Muscle of leg (tissue), 11 donors: ENCODE measurements around the gene OGFOD2. TPM values are rescaled to one million over a fixed set of nuclear protein-coding genes. Genes with fewer than 3 reads are reported as not detected.

Source experiments
- DNase-seq: peaks from one replicate; pipeline ENCODE4 v3.0.0; 2013
- H3K27ac ChIP-seq: one replicate; pipeline ENCODE4 v1.5.1; 2013; ENCODE audit warnings: mild to moderate bottlenecking, low read length, control low read depth
- H3K27me3 ChIP-seq: one replicate; pipeline ENCODE4 v1.6.1; 2013; ENCODE audit warnings: low read length; ENCODE audit not compliant: control insufficient read depth, insufficient read depth
- H3K36me3 ChIP-seq: one replicate; pipeline ENCODE4 v1.6.1; 2013; ENCODE audit warnings: low read length; ENCODE audit not compliant: control insufficient read depth, insufficient read depth
- H3K4me1 ChIP-seq: one replicate; pipeline ENCODE4 v1.6.1; 2013; ENCODE audit warnings: low read length; ENCODE audit not compliant: control insufficient read depth, insufficient read depth
- H3K4me3 ChIP-seq: one replicate; pipeline ENCODE4 v1.5.1; 2013; ENCODE audit warnings: low read length, control low read depth
- H3K9me3 ChIP-seq: replicated peaks from 2 replicates; pipeline ENCODE4 v1.6.1; 2013; ENCODE audit warnings: low read depth, low read length; ENCODE audit not compliant: control insufficient read depth
- WGBS: methylation state at CpG from one replicate; pipeline ENCODE4 v1.1.5; 2013; ENCODE audit warnings: missing lambda C conversion rate; ENCODE audit not compliant: insufficient coverage; 5-methylcytosine and 5-hydroxymethylcytosine counted together
- polyA plus RNA-seq, 8 donors: library from polyadenylated mRNA; unstranded; fragments of 120-200 nt; gene quantifications; one replicate each; pipeline versions ENCODE4 v1.2.1 to v1.2.3, GENCODE V29; 2013; ENCODE audit warnings: inconsistent platforms in 1 of 8, low replicate concordance in 1 of 8; ENCODE audit not compliant: insufficient read length in 8 of 8, insufficient read depth in 1 of 8
- total RNA-seq: library from RNA; stranded (reverse); fragments of 120-200 nt; gene quantifications from one replicate; pipeline ENCODE4 v1.2.4, GENCODE V29; 2013

Gene OGFOD2
- total and polyA plus RNA-seq, 9 donors: 5.1 to 13.8 (median 11.4) TPM

DNA sequence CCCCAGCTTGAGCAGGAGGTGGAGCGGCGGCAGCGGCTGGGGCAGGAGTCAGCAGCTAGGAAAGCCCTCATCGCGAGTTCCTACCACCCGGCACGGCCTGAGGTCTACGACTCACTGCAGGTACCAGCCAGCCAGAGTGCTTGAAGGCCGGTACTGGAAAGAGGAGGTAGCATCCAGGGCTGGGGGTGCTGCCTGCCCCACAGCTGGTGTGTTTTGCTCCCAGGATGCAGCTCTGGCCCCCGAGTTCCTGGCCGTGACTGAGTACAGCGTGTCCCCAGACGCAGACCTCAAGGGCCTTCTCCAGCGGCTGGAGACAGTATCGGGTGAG lies 1.6 kb downstream of the OGFOD2 start:
- H3K27ac ChIP-seq: no peak overlapping the region
- no peak for DNase-seq
- H3K4me3 ChIP-seq: no peak overlapping the region
- peaks cover 37% of the 10 kb centered on the region for H3K4me1 ChIP-seq
- H3K27me3 ChIP-seq: no peaks in the 10 kb centered on the region
- H3K9me3 ChIP-seq: no peaks in the 10 kb centered on the region
- WGBS: 82% methylated on average over 14 of the region's 15 CpGs
- H3K36me3 ChIP-seq: peaks cover 25% of the 10 kb centered on the region

DNA sequence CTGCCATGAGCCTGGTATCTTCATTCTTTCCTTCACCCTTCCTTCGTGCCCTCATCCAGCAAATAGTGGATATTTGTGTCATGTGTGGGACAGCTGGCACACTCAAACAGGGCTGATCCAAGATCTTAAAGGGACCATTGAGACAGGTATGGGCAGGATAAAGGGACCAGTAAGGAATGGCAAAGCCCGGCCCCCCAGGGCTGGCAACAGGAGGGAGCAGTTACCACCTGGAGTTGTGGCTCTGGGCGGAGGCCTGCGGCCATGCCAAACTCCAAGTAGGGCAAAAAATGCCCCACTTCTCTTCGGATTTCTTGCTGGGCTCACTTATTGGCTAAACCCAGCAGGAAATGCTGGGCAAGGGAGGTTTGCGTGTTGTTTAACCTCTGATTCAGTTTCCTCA lies 2.1 kb downstream of the OGFOD2 start:
- WGBS: 97% methylated on average over 4 of the region's 6 CpGs
- H3K27ac ChIP-seq: no peak overlapping the region
- DNase-seq: no peak
- H3K27me3 ChIP-seq: no peaks in the 10 kb centered on the region
- no peak overlapping the region for H3K4me3 ChIP-seq
- H3K4me1 ChIP-seq: peaks cover 42% of the 10 kb centered on the region
- H3K36me3 ChIP-seq: peaks cover 30% of the 10 kb centered on the region
- no peaks in the 10 kb centered on the region for H3K9me3 ChIP-seq

DNA sequence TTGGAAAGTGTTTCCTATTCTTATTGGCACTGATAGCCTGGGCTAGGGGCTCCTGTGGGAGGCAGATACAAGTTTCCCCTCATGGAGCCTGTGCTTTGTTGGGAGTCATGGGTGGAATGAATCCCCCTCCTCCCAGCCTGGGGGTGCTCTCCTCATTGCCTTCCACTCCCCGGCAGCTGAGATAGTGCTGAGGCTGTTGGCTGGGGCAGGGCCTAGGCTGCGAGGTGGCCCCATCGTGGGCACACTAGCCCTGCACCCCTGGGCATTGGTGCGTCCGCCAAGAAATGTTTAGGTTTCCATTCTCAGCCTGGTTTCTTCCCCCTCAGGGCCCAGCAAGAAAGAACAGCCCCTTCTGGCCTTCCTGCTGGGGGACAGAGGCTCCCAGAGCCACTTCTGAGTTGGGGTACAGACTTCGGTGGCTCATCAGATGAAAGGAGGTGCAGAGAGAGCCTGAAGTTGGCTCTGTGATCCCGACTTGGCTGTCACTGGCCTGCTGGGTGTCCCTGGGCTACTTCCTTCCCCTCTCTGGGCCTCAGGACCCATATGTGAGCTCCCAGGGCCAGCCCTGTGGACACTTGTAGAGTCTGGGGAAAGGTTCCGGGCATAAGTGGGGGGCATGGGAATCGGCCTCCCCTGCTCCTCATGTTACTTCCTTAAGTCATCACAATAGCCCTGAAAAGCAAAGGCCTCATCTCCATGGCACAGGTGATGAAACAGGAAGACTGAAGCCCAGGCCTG lies 2.8 kb downstream of the OGFOD2 start:
- Histone ChIP-seq H3K36me3 (peaks cover 37% of the 10 kb centered on the region), H3K27ac (no peak overlapping the region), H3K9me3 (no peaks in the 10 kb centered on the region), H3K4me3 (no peak overlapping the region), H3K4me1 (peaks cover 49% of the 10 kb centered on the region), H3K27me3 (no peaks in the 10 kb centered on the region)
- WGBS: 66% methylated on average over 2 of the region's 9 CpGs
- DNase-seq: no peak

DNA sequence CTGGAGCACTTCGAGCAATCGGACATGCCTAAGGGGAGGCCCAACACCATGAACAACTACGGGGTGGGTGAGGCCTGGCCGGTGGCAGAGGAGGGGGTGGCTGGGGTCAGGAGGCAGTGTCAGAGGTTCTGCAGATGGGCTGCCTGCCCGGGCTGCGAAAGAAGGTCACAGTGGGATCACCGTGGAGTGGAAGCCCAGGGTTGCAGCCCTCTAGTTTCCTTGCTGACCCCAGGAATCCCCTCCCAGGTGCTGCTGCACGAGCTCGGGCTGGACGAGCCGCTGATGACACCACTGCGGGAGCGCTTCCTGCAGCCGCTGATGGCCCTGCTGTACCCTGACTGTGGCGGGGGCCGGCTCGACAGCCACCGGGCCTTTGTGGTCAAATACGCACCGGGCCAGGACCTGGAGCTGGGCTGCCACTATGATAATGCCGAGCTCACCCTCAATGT lies 3.5 kb downstream of the OGFOD2 start:
- Histone ChIP-seq H3K4me3 (no peak overlapping the region), H3K27ac (no peak overlapping the region), H3K4me1 (peaks cover 56% of the 10 kb centered on the region), H3K27me3 (no peaks in the 10 kb centered on the region), H3K9me3 (no peaks in the 10 kb centered on the region), H3K36me3 (peaks cover 42% of the 10 kb centered on the region)
- 84% methylated on average over 20 of the region's 21 CpGs for WGBS
- DNase-seq: no peak

DNA sequence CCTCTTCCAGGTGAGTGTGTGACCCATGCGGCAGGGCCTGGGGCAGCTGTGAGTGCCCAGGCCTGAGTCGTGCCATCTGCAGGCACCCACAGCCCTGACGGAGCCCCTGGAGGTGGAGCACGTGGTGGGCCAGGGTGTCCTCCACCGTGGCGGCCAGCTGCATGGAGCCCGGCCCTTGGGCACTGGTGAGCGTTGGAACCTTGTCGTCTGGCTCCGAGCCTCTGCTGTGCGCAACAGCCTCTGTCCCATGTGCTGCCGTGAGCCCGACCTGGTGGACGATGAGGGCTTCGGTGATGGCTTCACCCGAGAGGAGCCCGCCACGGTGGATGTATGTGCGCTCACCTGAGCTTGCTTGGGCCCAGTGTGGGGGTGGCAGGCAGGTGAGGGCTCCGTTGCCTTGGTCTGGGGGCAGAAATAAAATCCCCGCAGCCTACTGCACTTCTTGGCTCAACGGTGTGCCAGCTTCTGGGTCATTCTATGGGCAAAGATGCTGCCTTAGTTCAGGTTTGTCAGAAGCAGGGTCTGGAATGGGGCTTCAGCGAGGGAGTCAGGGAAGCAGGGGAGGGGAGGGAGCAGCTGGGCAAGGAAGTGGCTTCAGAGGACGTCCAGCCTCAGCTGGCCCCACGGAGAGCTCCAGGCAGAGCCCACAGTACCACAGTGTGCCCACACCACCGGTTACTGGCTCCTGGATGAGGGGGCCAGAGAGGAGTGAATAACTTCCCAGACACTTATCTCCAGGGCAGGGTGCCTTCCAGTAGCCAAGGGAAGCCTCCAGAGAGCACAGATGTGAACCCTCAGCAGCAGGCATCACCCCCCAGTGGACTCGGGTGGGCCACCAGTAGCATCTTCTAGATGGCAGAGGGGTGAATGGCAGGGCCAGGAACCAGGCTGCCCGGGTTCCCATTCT lies 4.2 kb downstream of the OGFOD2 start:
- H3K9me3 ChIP-seq: no peaks in the 10 kb centered on the region
- 74% methylated on average over 27 of the region's 28 CpGs for WGBS
- H3K27me3 ChIP-seq: no peaks in the 10 kb centered on the region
- peak overlapping the region; percentile 69 for H3K27ac ChIP-seq
- peaks cover 42% of the 10 kb centered on the region for H3K36me3 ChIP-seq
- H3K4me3 ChIP-seq: peak overlapping the region; percentile 84
- no peak for DNase-seq
- H3K4me1 ChIP-seq: peaks cover 59% of the 10 kb centered on the region

DNA sequence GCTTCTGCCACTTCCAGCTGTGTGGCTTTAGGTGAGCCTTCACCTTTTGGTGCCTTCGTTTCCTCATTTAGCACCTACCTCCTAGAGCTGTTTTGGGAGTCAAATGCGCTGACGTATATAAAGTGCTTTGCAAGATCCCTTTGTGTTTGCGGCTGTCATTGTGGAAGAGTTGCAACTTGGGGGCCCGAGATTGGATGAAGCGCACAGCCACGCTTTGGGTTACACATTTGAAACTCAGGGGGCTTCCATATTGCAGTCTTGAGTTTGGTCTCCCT lies 4.8 kb downstream of the OGFOD2 start:
- H3K4me3 ChIP-seq: peak overlapping the region; percentile 84
- DNase-seq: no peak
- no peaks in the 10 kb centered on the region for H3K27me3 ChIP-seq
- no peaks in the 10 kb centered on the region for H3K9me3 ChIP-seq
- 7% methylated on average over 6 of the region's 7 CpGs for whole genome bisulfite sequencing
- H3K27ac ChIP-seq: peak overlapping the region; percentile 69
- H3K36me3 ChIP-seq: peaks cover 44% of the 10 kb centered on the region
- H3K4me1 ChIP-seq: peaks cover 64% of the 10 kb centered on the region

DNA sequence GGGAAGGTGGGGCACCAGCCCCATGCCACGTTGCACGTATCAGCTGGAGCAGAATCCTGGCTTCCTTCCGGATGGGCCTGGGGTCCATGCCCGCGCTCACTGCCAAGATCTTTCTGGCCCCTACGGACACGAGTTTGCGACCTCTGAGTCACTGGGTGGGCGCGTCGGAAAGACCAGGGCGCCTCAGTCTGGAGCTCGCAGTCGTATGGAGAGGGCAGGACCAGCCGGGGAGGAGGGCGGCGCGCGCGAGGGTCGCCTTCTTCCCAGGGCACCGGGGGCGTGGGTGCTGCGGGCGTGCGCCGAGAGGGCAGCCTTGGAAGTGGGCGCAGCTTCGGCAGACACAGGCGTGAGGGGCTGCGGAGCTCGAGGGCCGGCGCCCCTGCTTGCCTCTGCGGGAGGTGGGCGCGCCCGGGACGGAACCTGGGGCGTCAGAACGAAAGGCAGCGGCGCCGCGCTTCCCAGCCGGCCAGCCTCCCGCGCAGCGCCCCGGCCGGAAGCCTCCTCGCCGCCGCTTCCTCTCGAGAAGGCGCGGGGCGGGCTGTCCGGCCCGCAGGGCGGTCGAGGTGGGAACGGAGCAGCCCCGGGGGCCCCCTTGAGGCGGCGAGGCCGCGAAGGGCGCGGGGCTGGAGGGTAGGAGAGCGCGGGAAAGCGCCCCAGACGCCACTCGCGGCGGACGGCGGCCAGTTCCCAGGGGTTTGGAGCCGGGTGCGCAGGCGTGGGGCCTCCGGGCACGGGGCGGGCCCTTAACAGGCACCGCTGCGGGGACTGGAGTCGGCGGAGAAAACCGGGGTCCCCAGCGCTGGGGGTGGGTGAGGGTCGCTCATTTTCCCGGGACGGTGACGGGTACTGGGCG lies 5.4 kb downstream of the OGFOD2 start, which contains the start of gene ARL6IP4:
ARL6IP4 (plus strand) TSS at position 499 of the 853 bp plus-strand sequence. CDS start 459 bp downstream, outside the sequence.
- Histone ChIP-seq H3K27me3 (no peaks in the 10 kb centered on the region), H3K4me3 (peak within 1 kb of the TSS; percentile 84), H3K27ac (peak within 1 kb of the TSS; percentile 69), H3K9me3 (no peaks in the 10 kb centered on the region), H3K36me3 (peaks cover 49% of the 10 kb centered on the region), H3K4me1 (peaks cover 69% of the 10 kb centered on the region)
- under 1% methylated on average over 93 of the region's 96 CpGs for WGBS
- DNase-seq: peak; percentile 87

DNA sequence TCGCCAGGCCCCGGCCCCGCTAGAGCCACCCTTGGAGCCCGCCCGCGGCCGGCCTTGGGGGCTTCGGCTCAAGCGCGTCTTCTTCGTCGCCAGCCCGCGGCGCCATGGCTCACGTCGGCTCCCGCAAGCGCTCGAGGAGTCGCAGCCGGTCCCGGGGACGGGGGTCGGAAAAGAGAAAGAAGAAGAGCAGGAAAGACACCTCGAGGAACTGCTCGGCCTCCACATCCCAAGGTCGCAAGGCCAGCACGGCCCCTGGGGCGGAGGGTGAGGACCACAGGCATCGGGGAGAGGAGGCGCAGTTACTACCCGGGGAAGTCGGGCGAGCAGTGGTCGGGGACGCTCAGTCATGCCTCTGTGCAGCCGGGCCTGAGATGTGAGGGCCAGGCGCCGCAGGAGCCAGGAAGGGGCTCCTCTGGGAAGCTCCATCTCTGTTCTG lies 6.0 kb downstream of the OGFOD2 start:
- DNase-seq: no peak
- Histone ChIP-seq H3K27ac (peak overlapping the region; percentile 69), H3K9me3 (no peaks in the 10 kb centered on the region), H3K27me3 (no peaks in the 10 kb centered on the region), H3K4me1 (peaks cover 65% of the 10 kb centered on the region), H3K4me3 (peak overlapping the region; percentile 84), H3K36me3 (peaks cover 50% of the 10 kb centered on the region)
- WGBS: under 1% methylated on average over 35 of the region's 40 CpGs

DNA sequence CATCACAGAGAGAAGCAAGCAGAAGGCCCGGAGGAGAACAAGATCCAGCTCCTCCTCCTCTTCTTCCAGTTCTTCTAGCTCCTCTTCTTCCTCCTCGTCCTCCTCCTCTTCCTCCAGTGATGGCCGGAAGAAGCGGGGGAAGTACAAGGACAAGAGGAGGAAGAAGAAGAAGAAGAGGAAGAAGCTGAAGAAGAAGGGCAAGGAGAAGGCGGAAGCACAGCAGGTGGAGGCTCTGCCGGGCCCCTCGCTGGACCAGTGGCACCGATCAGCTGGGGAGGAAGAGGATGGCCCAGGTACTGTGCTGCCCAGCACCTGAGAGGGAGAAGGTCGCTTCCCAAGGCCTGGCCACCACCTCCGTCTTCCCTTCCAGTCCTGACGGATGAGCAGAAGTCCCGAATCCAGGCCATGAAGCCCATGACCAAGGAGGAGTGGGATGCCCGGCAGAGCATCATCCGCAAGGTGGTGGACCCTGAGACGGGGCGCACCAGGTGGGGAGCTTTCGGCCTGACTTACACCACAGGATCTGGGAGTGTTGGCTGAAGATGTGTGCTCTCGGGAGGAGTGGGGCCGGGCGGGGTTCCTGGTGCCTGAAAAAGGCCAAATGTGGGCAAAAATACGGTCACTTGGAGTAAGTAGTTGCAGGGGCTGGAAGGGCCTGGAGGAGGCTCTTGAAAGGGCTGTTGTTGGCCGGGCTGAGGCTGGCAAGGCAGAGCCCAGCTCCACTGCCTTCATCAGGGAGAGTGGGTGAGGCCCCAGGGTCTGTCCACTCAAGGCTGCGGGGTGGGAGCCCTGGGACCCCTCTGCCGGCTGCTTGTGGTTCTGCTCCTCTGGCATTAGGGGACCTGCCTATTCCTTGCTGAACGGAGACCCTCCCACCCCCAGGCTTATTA lies 6.8 kb downstream of the OGFOD2 start:
- DNase-seq: no peak
- H3K27ac ChIP-seq: no peak overlapping the region
- 72% methylated on average over 20 of the region's 25 CpGs for WGBS

More for the DNA sequence above, 6.8 kb downstream of the OGFOD2 start:
- peak overlapping the region; percentile 84 for H3K4me3 ChIP-seq
- H3K36me3 ChIP-seq: peaks cover 48% of the 10 kb centered on the region
- H3K4me1 ChIP-seq: peaks cover 58% of the 10 kb centered on the region
- no peaks in the 10 kb centered on the region for H3K27me3 ChIP-seq
- H3K9me3 ChIP-seq: no peaks in the 10 kb centered on the region
